Activated CD8-positive, alpha-beta memory T cell treated with anti-CD3 and anti-CD28 coated beads, Interleukin-2, amount 10 ng/mL, durations not matched to agents 7 days and 5 days (primary cell): Measurements from ENCODE around the gene HOXA9. TPM values are rescaled to one million over a fixed set of nuclear protein-coding genes. Genes with fewer than 3 reads are reported as not detected.

Experiments used
- ATAC-seq: fragments of 150-1000 bp; cut with Tn5 transposase; one replicate; pipeline ENCODE4 v1.10.0; 2021; ENCODE audit warnings: moderate library complexity
- CTCF ChIA-PET: fragments of 350-600 bp; sonication (Branson Sonifier 250); formaldehyde crosslinking; loops from one replicate; lab custom pipeline; 2021; ENCODE audit warnings: antibody characterized with exemption; lab: Charles Lee
- DNase-seq: peaks from one replicate; pipeline ENCODE4 v3.0.0-alpha.2; 2020
- H3K27ac Mint-ChIP-seq: one replicate; pipeline ENCODE4 v1.8.0; 2021; ENCODE audit warnings: mild to moderate bottlenecking, mixed read lengths
- H3K27me3 Mint-ChIP-seq: one replicate; pipeline ENCODE4 v1.8.0; 2021; ENCODE audit warnings: mixed read lengths
- H3K36me3 Mint-ChIP-seq: one replicate; pipeline ENCODE4 v1.8.0; 2021; ENCODE audit warnings: mild to moderate bottlenecking, mixed read lengths
- H3K4me1 Mint-ChIP-seq: one replicate; pipeline ENCODE4 v1.8.0; 2021; ENCODE audit warnings: mixed read lengths
- H3K4me3 Mint-ChIP-seq: one replicate; pipeline ENCODE4 v1.8.0; 2021; ENCODE audit warnings: mild to moderate bottlenecking, moderate library complexity, mixed read lengths
- H3K9me3 Mint-ChIP-seq: one replicate; pipeline ENCODE4 v1.8.0; 2022; ENCODE audit warnings: low read depth, mixed read lengths
- total RNA-seq, 2 experiments: library from RNA; stranded (reverse); gene quantifications; one replicate each; pipeline ENCODE4 v1.2.3, GENCODE V29; 2021

HOXA9 gene
- total RNA-seq, 2 experiments from 2014 or later, result not detected

DNA sequence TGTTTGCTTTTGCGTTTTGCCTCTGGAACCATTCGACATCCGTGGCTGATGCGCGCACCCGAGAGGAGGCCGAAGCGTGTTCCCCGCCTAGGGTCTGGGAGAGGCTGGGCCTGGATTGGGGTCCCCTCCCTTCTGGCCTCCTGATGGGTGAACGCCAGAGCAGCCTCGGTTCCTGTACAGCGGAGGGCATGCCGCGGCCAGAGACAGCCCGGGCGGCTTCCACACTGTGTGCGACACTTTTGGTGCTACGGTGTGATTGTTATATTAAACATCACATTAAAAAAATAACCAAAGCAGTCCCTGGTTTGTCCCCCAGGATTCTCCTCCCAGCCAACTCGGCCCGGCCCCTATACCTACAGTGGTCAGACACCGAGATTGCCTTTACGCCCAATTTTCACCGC, 5.2 kb downstream of the HOXA9 start:
- Mint-ChIP-seq H3K36me3 (peaks cover 1% of the 10 kb centered on the region), H3K4me3 (peak overlapping the region; percentile 16), H3K4me1 (peaks cover 11% of the 10 kb centered on the region), H3K9me3 (no peaks in the 10 kb centered on the region), H3K27ac (no peak overlapping the region), H3K27me3 (peaks cover 87% of the 10 kb centered on the region)
- no peak for DNase-seq
- CTCF ChIA-PET, result interaction anchor here (1.1 to 3.7 kb wide), 17 partner anchors 8 to 1304 kb away, joined by 3 to 38 read pairs (median 7); partner anchors contain the start of gene HOXA3
- peak; percentile 20 for ATAC-seq

GRCh38 chr7:27159266-27160144, 5.8 kb downstream of the HOXA9 start:
- Mint-ChIP-seq H3K27ac (no peak overlapping the region), H3K4me3 (peak overlapping the region; percentile 16), H3K36me3 (peaks cover 1% of the 10 kb centered on the region), H3K9me3 (no peaks in the 10 kb centered on the region), H3K4me1 (peaks cover 15% of the 10 kb centered on the region), H3K27me3 (peaks cover 89% of the 10 kb centered on the region)
- CTCF ChIA-PET, result interaction anchor here (0.7 to 1.2 kb wide), 5 partner anchors 27 to 790 kb away, joined by 3 read pairs; no protein-coding TSS in a partner anchor
- no peak for DNase-seq
- no peak for ATAC-seq

- CTCF ChIA-PET, result interaction anchor here (0.7 to 1.2 kb wide), 5 partner anchors 28 to 789 kb away, joined by 3 read pairs; no protein-coding TSS in a partner anchor
- DNase-seq, result no peak
- Mint-ChIP-seq H3K27me3 (peaks cover 89% of the 10 kb centered on the region), H3K4me1 (peaks cover 18% of the 10 kb centered on the region), H3K36me3 (peaks cover 1% of the 10 kb centered on the region), H3K27ac (peak overlapping the region; percentile 61), H3K9me3 (no peaks in the 10 kb centered on the region), H3K4me3 (no peak overlapping the region)
- no peak for ATAC-seq
Observed at GRCh38 chr7:27158436-27159265, 6.7 kb downstream of the HOXA9 start.

GRCh38 chr7:27157702-27158431, 7.5 kb downstream of the HOXA9 start:
- CTCF ChIA-PET, result interaction anchor here (0.7 to 1.5 kb wide), 2 partner anchors 8 to 24 kb away, joined by 3 to 6 read pairs; partner anchors contain the start of gene HOXA9
- Mint-ChIP-seq H3K36me3 (peaks cover 1% of the 10 kb centered on the region), H3K4me1 (peaks cover 18% of the 10 kb centered on the region), H3K27ac (peak overlapping the region; percentile 61), H3K4me3 (no peak overlapping the region), H3K27me3 (peaks cover 88% of the 10 kb centered on the region), H3K9me3 (no peaks in the 10 kb centered on the region)
- DNase-seq, result no peak
- no peak for ATAC-seq

DNA sequence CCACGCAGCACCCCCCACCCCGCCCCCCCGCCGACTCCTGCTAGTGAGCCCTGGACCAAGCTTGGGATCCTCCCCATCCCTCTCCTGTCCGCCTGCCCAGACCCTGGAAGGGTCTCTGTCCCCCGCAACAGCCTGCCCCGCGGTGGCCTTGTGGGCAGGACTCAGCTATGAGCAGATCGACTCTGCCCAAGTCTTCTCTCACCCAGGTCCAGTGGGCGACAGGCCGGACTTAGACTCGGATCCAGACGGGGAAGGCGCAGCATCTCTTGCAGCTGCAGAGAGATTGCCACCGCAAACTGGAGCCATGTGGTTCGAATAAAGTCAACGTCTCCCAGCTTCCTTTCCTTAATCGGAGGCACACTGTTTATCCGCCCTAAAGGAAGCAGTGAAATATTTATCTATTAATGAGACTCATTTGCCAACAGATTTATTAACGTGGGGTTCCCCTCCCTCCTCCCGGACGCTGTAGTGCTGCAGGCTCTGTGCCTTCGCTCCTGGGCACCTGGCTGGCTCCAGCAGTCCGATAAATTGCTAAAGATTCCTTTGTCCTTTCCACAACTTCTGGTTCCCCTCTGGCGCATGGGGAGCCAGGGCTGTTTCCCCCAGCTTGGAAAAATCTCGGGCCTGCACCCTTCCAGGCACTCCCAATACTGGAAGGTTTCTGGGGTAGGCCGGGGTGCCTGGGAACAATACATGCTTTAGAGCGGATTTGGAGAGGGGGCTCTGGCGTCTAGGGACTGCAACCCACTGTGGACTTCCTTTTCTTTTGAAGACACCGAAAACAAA, 8.2 kb downstream of the HOXA9 start:
- Mint-ChIP-seq H3K27ac (peak overlapping the region; percentile 57), H3K36me3 (peaks cover 1% of the 10 kb centered on the region), H3K4me1 (peaks cover 19% of the 10 kb centered on the region), H3K4me3 (no peak overlapping the region), H3K27me3 (peaks cover 87% of the 10 kb centered on the region), H3K9me3 (no peaks in the 10 kb centered on the region)
- CTCF ChIA-PET, result interaction anchor here (0.7 to 1.5 kb wide), 3 partner anchors 9 to 23 kb away, joined by 3 to 6 read pairs (median 3); partner anchors contain the start of gene HOXA9
- ATAC-seq (no peak), DNase-seq (no peak)

GRCh38 chr7:27156508-27156898, 8.8 kb downstream of the HOXA9 start, which contains the start of gene HOXA7:
TSS of gene HOXA7 (minus strand) at chr7:27156675. CDS start at chr7:27156545, 130 bp downstream.
- Mint-ChIP-seq H3K9me3 (no peaks in the 10 kb centered on the region), H3K27me3 (peaks cover 89% of the 10 kb centered on the region), H3K4me1 (peaks cover 25% of the 10 kb centered on the region), H3K4me3 (peak within 1 kb of the TSS; percentile 36), H3K27ac (peak within 1 kb of the TSS; percentile 64), H3K36me3 (peaks cover 3% of the 10 kb centered on the region)
- DNase-seq (no peak), ATAC-seq (no peak)
- CTCF ChIA-PET, result interaction anchor here (1.5 kb wide), 1 partner anchor 9 kb away, joined by 6 read pairs; the partner anchor contains the start of gene HOXA9

- no peak for DNase-seq
- peaks cover 92% of the 10 kb centered on the region for H3K27me3 Mint-ChIP-seq
- H3K9me3 Mint-ChIP-seq, result no peaks in the 10 kb centered on the region
- no peak for ATAC-seq
- peak overlapping the region; percentile 64 for H3K27ac Mint-ChIP-seq
- peak overlapping the region; percentile 36 for H3K4me3 Mint-ChIP-seq
- H3K4me1 Mint-ChIP-seq, result peaks cover 28% of the 10 kb centered on the region
- CTCF ChIA-PET, result interaction anchor here (1.2 to 1.5 kb wide), 3 partner anchors 10 to 53 kb away, joined by 3 to 6 read pairs (median 4); partner anchors contain the start of gene HOXA9
- peaks cover 3% of the 10 kb centered on the region for H3K36me3 Mint-ChIP-seq
Observed at GRCh38 chr7:27155816-27156507, 9.4 kb downstream of the HOXA9 start.

DNA sequence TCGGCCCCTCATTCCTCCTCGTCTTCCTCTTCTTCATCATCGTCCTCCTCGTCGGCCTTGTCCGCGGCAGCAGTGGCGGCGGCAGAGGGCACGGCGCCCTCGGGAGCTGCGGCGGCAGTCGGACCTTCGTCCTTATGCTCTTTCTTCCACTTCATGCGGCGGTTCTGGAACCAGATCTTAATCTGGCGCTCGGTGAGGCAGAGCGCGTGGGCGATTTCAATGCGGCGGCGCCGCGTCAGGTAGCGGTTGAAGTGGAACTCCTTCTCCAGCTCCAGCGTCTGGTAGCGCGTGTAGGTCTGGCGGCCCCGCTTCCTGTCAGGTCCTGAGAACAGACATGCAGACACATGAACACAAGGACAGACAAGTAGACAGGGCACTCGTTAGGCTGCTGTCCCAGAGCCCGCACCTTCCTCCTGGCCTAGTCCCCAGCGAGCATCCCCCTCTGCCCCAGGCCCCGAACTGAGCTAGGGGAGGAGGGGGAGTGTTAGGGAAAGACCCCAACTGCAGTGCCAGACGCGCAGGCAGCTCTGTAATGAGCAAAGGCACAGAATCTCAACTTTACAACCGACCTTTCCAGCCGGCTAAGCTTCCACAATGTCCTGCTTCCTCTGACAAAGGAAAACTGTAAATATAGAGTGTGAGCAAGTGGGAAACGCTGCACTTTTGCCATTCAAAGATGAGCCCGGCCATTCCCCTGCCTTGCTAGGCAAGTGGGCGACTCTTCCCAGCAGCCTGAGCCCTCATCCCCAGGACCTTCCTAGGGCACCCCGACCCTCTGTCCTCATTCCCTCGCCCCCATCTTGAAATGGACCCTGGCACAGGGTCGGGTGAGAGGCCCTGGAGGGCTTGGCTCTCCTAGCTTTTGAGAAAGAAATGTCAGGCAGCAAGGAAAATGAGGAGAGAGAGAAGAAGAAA, 10.2 kb downstream of the HOXA9 start:
- ATAC-seq, result no peak
- Mint-ChIP-seq H3K9me3 (no peaks in the 10 kb centered on the region), H3K27me3 (peaks cover 94% of the 10 kb centered on the region), H3K27ac (peak overlapping the region; percentile 64), H3K4me3 (no peak overlapping the region), H3K36me3 (peaks cover 3% of the 10 kb centered on the region), H3K4me1 (peaks cover 31% of the 10 kb centered on the region)
- DNase-seq, result no peak
- CTCF ChIA-PET, result interaction anchor here (1.2 to 1.3 kb wide), 2 partner anchors 41 to 54 kb away, joined by 3 to 4 read pairs; no protein-coding TSS in a partner anchor

- DNase-seq, result no peak
- Mint-ChIP-seq H3K27ac (no peak overlapping the region), H3K4me1 (peaks cover 27% of the 10 kb centered on the region), H3K4me3 (no peak overlapping the region), H3K9me3 (no peaks in the 10 kb centered on the region), H3K36me3 (peaks cover 3% of the 10 kb centered on the region), H3K27me3 (peaks cover 92% of the 10 kb centered on the region)
- no peak for ATAC-seq
- CTCF ChIA-PET, result interaction anchor here (1.2 to 1.3 kb wide), 2 partner anchors 42 to 55 kb away, joined by 3 to 4 read pairs; no protein-coding TSS in a partner anchor
Observed at GRCh38 chr7:27154369-27154768, 11.0 kb downstream of the HOXA9 start.

GRCh38 chr7:27153526-27153925, 11.8 kb downstream of the HOXA9 start:
- no peak for DNase-seq
- H3K4me3 Mint-ChIP-seq, result no peak overlapping the region
- peaks cover 92% of the 10 kb centered on the region for H3K27me3 Mint-ChIP-seq
- CTCF ChIA-PET, result interaction anchor here (0.6 to 0.7 kb wide), 2 partner anchors 92 to 925 kb away, joined by 3 read pairs; no protein-coding TSS in a partner anchor
- H3K4me1 Mint-ChIP-seq, result peaks cover 26% of the 10 kb centered on the region
- H3K27ac Mint-ChIP-seq, result no peak overlapping the region
- no peaks in the 10 kb centered on the region for H3K9me3 Mint-ChIP-seq
- no peak for ATAC-seq
- peaks cover 3% of the 10 kb centered on the region for H3K36me3 Mint-ChIP-seq
